ENCODE data around the gene MDP1.

The MDP1 gene

DNA sequence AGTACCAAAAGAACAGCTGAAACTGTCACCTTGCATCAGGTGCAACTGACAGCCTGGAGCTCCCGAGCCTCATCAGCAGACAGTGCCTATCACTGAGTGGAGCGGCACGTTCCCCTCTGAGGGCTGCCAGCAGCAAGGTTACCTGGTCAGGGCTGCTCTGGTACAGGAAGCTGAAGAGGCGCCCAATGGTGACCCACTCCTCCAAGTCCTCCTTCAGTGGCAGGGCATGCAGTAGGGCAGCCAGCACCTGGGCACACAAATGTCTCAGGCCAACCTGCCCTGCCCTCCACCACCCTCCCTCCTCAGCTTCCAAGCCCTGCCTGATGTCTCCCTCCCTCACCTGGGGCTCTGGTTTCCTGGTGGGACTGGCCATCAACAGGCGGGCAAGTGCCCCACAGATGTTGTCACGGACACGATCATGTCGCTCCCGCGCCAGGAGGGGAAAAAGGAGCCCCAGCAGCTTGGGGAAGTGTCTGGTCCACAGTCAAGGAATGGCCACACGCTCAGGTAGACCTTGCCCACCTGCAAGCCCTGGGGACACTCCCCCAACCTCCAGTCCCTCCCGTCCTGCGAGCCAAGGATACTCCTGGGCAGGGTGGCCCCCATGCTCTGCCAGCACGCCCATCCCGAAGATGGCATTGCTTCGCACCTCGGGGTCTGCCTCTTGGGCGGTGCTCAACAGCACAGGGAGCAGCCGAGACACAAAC, 34.3 kb downstream of the MDP1 start:
- no peak for DNase-seq (ENCODE audit: low read depth in 2 of 2)

DNA sequence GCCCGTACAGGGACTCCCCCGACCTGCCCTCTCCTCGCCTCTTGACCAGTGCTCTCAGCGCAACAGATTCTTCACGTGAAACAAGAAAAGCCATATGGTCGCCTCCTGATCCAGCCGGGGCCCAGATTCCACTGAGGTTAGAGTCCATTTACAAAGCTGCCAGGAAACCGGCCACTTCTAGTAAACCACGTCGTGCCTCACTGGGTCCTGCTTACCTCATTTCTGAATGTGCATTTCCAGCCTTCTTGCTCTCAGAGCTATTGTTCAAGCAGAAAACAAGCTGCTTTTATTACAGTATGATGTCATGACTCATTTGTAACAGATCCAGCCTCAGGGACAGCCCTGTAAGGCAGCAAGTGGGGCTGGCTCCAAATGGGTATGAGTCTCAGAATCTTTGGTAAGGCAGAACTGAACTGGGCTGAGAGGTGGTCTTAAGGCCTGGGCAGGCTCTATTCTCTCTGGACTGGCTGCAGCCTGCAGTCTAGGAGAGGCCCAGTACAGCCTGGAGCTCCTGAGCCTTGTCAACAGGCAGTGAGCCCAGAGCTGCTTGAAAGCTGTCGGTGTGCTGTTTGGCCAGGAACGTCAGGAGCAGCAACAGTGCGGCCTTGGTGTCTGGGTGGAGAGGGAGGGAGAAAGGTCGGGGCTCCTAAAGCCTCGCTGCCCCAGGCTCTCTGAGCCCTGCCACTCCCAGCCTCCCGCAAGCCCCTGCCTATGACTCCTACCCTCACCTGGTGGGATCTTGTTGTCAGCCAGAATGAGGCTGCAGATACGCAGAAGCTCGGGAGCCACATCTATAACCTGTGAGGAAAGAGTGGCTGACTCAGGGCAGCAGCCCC, 35.7 kb downstream of the MDP1 start:
- DNase-seq (ENCODE audit: low read depth in 2 of 2): no peak

DNA sequence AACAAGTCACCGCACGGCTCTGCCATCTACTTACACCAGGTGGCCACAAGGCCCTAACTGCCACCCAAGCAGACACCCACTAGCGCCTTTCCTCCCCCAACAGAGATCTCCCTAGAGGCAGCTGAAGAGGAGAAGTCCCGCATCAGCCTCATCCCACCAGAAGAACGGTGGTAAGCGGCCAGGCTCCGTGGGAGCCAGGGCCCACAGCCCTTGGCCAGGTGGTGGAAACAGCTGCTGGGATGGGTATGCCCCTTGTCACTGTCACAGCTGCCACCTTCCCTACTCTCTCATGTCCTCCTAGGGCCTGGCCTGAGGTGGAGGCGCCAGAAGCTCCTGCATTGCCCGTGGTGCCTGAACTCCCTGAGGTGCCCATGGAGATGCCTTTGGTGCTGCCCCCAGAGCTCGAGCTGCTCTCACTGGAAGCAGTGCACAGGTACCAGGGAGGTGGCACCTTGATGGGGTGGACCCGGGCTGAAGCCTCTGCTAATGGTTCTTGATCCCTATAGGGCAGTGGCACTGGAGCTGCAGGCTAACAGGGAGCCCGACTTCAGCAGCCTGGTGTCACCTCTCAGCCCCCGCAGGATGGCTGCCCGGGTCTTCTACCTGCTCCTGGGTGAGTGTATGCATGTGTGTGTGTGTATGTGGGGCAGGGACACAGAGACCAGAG, 36.4 kb downstream of the MDP1 start:
- no peak for DNase-seq (ENCODE audit: low read depth in 2 of 2)

DNA sequence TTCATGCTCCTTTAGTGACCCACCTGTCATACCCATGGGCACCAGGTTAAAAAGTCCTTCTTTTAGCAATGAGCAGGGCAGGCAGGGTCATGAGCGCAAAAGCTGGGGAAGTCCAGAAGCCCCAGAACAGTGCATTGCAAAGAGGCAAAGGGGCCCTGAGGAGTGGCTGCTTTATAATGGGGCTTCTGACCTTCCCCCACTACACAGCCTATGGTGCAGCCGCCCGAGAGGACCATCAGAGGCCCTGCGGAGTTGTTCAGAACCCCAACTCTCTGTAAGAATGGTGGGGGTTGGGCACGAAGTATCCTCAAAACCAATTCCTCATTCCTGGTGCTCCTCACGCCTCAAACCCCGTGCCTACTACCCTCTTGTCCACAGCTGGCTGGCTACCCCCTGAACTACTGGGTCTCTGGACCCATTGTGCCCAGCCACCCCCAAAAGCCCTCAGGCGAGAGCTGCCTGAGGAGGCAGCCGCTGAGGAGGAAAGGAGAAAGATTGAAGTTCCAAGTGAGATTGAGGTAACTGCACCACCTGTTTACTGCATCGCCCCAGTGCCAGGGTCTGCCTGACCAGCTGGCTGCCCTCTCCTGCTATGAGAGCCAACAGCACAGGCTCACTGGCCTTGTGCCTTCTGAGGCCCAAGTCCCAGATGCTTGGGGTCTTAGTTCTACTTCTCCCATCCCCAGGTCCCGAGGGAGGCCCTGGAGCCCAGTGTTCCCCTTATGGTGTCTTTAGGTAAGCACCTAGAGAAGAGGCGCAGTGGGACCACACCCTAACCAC, 37.3 kb downstream of the MDP1 start:
- DNase-seq (ENCODE audit: low read depth in 2 of 2): no peak

DNA sequence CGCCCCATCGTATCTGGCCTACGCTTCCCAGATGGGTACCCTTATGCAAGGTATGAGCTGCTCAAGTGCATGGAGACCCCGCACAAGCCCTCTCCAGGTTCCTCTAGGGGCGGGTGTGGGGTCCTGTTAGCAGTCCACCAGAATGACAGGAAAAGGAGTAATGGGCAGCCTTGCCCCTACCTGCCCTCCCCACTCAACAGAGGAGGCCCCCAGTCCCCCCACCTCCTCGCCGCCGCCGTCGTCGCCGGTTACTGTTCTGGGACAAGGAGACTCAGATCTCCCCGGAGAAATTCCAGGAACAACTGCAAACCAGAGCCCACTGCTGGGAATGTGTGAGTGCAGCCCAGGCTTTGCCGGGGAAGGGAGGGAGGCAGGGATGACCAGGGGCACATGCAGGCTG, 38.0 kb downstream of the MDP1 start:
- no peak for DNase-seq (ENCODE audit: low read depth in 2 of 2)

DNA sequence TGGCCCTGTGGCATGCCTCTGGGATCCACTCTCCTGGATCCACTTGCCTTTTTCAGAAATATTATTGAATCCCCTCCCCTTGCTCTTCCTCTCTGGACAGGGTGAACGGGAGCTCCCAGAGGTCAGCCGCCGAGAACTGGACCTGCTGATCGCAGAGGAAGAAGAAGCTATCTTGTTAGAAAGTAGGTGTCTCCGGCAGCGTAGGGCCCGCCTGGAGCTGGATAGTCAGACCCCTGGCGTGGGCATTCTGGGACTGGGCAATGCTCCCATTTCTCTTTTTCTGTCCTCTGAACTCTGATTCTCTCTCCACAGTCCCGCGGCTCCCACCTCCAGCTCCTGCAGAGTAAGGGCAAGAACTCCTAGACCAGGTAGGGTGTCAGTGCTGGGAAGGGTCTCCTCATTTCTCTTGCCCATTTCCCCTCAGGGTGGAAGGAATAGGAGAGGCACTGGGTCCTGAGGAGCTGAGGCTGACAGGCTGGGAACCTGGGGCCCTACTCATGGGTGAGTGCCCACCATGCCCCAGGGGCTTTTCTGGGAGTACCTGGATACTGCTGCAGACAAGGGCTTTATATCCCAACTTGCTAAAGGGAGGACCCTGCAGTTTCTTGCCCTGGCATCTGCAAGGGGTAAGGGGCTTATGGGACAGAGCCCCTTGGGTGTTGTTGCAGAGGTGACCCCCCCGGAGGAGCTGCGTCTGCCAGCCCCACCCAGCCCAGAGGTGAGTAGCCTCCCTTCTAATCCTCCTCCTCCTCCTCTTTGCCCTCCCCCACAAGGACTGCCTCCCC, 38.6 kb downstream of the MDP1 start:
- DNase-seq (ENCODE audit: low read depth in 2 of 2): no peak

DNA sequence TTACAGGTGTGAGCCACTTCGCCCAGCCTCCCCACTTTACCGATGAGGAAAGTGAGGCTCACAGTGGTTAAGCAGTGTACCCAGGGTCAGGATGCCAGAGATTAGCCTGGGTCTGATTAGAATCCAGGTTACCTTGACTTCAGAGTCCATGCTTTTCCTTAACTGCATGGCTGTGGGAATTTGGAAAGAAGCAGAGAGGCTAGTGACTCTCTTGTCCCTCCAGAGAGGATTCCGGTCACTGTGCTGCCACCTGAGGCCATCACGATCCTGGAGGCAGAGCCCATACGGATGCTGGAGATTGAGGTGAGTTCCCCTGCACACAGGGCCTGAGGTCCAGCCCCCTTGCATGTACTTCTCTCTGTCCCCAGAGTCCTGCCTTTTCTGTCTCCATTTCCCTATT, 39.3 kb downstream of the MDP1 start:
- DNase-seq (ENCODE audit: low read depth in 2 of 2): no peak

DNA sequence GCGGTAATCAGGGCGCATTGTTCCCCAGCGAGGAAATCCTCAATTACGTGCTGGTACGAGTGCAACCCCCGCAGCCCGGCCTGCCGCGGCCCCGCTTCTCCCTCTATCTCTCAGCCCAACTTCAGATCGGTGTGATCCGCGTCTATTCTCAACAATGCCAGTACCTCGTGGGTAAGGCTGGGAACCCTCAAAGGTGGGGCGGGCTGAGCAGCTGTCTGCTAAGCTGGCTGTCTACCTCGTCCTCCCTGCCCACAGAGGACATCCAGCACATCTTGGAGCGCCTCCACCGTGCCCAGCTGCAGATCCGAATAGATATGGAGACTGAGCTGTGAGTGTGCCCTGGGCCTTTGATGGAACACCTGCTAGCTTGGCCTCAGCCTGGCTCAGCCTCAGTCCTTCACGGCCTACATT, 43.0 kb downstream of the MDP1 start:
- DNase-seq (ENCODE audit: low read depth in 2 of 2): no peak

DNA sequence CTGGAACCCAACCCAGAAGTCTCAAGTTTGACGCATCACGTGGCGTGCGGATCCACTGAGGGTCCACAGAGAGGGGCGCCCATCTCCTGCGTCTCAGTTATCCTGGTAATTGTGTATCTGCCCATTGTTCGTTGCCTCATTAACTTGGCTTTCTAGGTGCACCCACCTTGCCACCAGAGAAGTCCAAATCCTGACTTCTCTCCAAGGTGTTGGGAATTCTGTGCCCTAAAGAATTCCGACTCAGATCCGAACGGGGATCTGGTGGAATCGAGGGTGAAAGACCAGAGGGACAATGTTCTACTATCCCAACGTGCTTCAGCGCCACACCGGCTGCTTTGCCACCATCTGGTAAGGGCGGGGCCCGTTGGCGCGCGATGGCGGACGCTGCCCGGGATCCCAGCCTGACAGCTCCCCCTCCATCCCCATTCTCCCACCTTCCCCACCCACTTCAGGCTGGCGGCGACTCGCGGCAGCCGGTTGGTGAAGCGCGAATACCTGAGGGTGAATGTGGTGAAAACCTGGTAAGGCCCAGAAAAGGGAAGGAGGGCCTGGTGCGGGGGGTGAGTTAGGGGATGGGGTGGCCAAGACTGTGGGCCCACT, 43.5 kb downstream of the MDP1 start:
- no peak for DNase-seq (ENCODE audit: low read depth in 2 of 2)

DNA sequence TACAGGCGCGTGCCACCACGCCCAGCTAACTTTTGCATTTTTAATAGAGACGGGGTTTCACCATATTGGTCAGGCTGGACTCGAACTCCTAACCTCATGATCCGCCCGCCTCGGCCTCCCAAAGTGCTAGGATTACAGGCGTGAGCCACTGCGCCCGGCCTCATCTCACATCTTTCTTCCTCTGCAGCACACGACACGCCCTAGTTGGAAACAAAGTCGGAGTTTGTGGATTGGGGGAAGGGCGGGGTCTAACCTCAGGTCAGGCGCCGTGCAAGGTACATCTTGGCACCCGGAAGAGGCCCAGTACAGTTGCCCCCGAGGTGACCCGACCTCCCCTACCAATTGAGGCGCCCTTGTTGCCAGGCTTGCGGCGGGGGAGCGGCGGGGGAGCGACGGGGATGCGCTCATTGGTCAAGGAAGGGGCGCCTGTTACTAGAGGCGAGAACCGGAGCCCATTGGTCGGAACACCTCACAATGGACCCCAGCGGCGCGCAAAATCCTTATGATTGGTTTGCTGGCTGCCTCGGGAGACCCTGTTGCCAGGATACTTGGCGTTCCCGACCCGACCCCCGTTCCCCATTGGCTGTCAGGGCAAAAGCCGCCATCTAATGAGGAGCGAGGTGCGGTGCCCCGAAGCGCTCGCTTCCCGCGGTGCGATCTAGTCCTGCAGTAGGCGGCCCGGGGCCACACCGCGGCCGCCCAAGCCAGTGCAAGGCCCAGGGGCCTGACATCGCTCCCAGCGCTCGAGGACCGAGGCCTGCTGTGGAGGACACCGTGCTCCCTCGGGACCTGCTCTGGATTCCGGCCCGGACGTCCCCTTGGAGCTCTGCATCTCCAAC, 44.2 kb downstream of the MDP1 start, which contains the start of gene REC8:
TSS of gene REC8 (plus strand) at position 659 of the 839 bp plus-strand sequence. CDS start 473 bp downstream, outside the sequence.
- peak; percentile 58 to 79 for DNase-seq (ENCODE audit: low read depth in 2 of 2)

DNA sequence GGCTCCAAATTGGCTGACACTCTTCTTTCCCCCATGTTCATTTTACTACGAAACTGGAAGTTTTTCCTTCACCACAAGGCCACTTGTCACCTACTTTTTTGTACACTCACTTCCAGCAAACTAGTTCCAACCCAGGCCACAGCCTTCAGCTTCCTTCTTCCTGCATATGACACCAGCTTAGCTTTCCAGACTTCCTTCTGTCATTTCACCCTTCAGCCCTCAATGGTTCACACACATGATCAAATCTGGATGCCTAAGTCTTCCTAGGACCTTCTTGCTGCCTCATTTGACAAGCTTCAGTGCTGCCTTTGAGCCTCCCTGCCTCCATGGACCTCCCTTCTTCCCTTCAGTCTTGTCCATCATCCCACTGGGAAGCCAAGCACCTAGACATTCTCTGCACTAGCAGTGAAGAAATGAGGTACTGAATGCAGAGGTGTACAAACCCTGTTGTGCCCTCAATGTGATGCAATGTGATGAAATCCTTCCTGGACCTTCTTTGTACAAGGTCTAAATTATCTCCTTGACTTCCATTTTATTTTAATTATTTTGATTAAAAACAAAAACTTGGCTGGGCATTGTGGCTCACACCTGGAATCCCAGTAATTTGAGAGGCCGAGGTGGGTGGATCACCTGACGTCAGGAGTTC, 48.3 kb downstream of the MDP1 start:
- no peak for DNase-seq (ENCODE audit: low read depth in 2 of 2)

DNA sequence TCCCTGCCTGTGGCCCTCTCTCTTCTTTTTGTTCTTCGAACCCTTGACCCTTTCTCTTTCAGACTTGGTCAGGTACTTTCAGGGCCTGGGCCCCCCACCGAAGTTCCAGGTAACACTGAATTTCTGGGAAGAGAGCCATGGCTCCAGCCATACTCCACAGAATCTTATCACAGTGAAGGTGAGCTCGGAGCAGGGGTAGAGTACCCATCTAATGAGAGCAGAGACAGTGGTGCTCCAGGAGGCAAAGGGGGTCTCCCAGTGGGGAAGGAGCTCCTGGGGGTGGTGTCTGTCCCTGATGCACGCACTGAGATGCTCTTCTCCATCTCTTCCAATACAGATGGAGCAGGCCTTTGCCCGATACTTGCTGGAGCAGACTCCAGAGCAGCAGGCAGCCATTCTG, 50.1 kb downstream of the MDP1 start:
- no peak for DNase-seq (ENCODE audit: low read depth in 2 of 2)

DNA sequence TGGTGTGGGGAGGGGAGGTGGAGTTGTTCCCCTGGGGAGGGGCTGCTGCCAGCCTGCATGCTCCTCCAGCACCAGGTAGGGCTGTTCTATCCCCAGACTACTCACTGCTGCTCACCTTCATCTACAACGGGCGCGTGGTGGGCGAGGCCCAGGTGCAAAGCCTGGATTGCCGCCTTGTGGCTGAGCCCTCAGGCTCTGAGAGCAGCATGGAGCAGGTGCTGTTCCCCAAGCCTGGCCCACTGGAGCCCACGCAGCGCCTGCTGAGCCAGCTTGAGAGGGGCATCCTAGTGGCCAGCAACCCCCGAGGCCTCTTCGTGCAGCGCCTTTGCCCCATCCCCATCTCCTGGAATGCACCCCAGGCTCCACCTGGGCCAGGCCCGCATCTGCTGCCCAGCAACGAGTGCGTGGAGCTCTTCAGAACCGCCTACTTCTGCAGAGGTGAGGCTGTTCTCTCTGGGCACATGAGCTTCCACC, 51.3 kb downstream of the MDP1 start:
- DNase-seq (ENCODE audit: low read depth in 2 of 2): no peak

Measured in stimulated activated CD8-positive, alpha-beta memory T cell treated with anti-CD3 and anti-CD28 coated beads, Interleukin-15, amount 100 ng/mL, for 48 hours (primary cell).